ENCODE measurements around the gene SGMS2. TPM values are rescaled to one million over a fixed set of nuclear protein-coding genes. Genes with fewer than 3 reads are reported as not detected.

SGMS2 gene
- total RNA-seq, 4 donors from 2014 or later: 278 to 487 (median 347) TPM

DNA sequence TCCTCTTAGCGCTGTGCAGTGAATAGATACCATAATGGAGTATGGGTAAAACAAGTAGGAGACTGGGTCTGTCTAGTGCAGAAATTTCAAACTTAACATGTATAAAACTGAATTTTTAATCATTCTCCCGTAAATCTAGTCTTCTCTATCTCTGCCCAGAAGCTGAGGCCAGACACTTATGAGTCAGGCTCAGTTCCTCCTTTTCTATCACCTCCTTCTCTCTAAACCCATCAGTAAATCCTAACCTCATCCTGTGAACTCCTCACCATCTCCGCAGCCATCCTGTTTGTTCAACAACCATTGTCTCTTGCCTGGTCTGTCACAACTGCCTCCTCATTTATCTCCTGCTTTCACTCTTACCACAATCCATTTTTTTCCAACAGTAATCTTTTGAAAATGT, 19.8 kb upstream of the SGMS2 start:
- no peaks in the 10 kb centered on the region for H3K9me3 ChIP-seq
- DNase-seq (ENCODE audit: extremely low spot score): no peak
- TF ChIP-seq EP300 (IDR thresholded peaks at IDR 0.05): no peak
- TF ChIP-seq, protein P1, sequence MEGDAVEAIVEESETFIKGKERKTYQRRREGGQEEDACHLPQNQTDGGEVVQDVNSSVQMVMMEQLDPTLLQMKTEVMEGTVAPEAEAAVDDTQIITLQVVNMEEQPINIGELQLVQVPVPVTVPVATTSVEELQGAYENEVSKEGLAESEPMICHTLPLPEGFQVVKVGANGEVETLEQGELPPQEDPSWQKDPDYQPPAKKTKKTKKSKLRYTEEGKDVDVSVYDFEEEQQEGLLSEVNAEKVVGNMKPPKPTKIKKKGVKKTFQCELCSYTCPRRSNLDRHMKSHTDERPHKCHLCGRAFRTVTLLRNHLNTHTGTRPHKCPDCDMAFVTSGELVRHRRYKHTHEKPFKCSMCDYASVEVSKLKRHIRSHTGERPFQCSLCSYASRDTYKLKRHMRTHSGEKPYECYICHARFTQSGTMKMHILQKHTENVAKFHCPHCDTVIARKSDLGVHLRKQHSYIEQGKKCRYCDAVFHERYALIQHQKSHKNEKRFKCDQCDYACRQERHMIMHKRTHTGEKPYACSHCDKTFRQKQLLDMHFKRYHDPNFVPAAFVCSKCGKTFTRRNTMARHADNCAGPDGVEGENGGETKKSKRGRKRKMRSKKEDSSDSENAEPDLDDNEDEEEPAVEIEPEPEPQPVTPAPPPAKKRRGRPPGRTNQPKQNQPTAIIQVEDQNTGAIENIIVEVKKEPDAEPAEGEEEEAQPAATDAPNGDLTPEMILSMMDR (IDR thresholded peaks at IDR 0.05): no peak
- TF ChIP-seq POLR2A (IDR thresholded peaks at IDR 0.05; ENCODE audit: low read depth): no peak
- TF ChIP-seq POLR2AphosphoS5 (IDR thresholded peaks at IDR 0.05): no peak
- no peaks in the 10 kb centered on the region for H3K36me3 ChIP-seq
- no peak overlapping the region for H3K4me3 ChIP-seq
- intact Hi-C loops (cut with DNase I): no loop called here
- H3K27me3 ChIP-seq: no peaks in the 10 kb centered on the region
- H3K4me1 ChIP-seq: peaks cover 0 to 7% (median 2%) of the 10 kb centered on the region in 4 donors
- 76% methylated on average over 3 of the region's 3 CpGs for WGBS
- no peak overlapping the region for H3K27ac ChIP-seq (replicated peaks in 1 of 4)

DNA sequence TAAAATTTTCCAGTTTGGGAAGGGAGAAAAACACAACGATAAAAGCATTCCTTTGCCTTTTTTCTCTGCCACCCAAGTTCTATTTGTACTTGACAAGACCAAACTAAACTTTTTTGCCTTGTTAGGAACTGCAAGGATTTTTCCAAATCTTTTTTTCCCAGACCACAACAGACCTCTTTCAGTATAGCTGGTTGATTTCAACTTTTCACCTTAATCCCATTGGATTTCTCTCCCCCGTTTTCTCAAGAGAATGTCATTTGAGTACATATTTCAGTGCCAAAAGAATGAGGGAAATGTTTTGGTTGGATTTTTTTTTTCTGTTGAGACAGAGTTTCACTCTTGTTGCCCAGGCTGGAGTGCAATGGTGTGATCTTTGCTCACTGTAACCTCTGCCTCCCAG, 18.5 kb upstream of the SGMS2 start:
- WGBS: 57% methylated on average over 2 of the region's 2 CpGs
- H3K4me1 ChIP-seq: no peaks in the 10 kb centered on the region
- H3K9me3 ChIP-seq: no peaks in the 10 kb centered on the region
- TF ChIP-seq, protein P1 (IDR thresholded peaks at IDR 0.05): no peak
- TF ChIP-seq EP300 (IDR thresholded peaks at IDR 0.05) (no peak), POLR2A (IDR thresholded peaks at IDR 0.05; ENCODE audit: low read depth) (no peak), POLR2AphosphoS5 (IDR thresholded peaks at IDR 0.05) (no peak)
- H3K27me3 ChIP-seq: no peaks in the 10 kb centered on the region
- no peak overlapping the region for H3K4me3 ChIP-seq
- no peak overlapping the region for H3K27ac ChIP-seq (replicated peaks in 1 of 4)
- no peaks in the 10 kb centered on the region for H3K36me3 ChIP-seq
- intact Hi-C loops (cut with DNase I): no loop called here
- DNase-seq (ENCODE audit: extremely low spot score): no peak

DNA sequence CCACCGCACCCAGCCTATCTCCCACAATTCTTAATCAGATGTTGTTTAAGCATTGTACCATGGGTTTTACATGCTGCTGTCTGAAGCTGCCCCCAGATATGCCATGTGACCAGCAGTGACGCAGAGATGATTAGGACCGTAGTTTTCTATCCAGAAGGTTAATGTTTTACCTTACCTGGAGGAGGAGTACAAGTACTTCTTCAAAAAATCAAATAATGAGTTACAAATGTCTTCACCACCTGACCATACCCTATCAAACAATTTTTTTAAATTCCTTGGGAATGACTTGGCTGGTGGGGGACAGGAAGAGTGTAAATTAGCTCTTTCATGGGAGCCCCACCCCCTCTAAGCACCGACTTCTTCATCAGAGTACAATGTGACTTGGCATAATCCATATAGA, 16.2 kb upstream of the SGMS2 start:
- WGBS: 88% methylated on average over 4 of the region's 4 CpGs
- H3K4me1 ChIP-seq: no peaks in the 10 kb centered on the region
- no peaks in the 10 kb centered on the region for H3K36me3 ChIP-seq
- DNase-seq (ENCODE audit: extremely low spot score): no peak
- no peak overlapping the region for H3K4me3 ChIP-seq
- intact Hi-C loops (cut with DNase I): no loop called here
- TF ChIP-seq EP300 (IDR thresholded peaks at IDR 0.05): no peak
- no peak for TF ChIP-seq POLR2A (IDR thresholded peaks at IDR 0.05; ENCODE audit: low read depth)
- no peak for TF ChIP-seq POLR2AphosphoS5 (IDR thresholded peaks at IDR 0.05)
- TF ChIP-seq, protein P1 (IDR thresholded peaks at IDR 0.05): no peak
- no peaks in the 10 kb centered on the region for H3K9me3 ChIP-seq
- H3K27me3 ChIP-seq: no peaks in the 10 kb centered on the region
- no peak overlapping the region for H3K27ac ChIP-seq (replicated peaks in 1 of 4)

DNA sequence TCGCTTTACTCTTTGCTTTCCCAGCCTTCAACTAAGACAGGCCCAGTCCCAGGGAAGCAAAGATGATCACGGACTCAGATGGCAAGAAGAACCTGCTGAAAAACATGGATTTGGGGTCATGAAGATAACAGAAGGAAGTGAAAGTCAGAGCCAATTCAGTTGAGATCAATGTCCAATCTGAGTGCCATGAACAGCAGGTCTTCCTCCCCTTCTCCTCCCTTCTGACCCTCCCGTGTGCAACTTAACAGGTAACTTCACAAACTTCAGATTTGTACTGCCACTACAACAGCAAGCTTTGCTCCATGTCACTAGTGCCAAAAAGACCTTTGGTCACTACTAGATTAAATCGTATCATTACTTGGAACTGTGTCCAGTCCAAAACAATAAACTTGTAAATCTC, 15.5 kb upstream of the SGMS2 start:
- WGBS: 81% methylated on average over 4 of the region's 4 CpGs
- no peaks in the 10 kb centered on the region for H3K9me3 ChIP-seq
- no peak overlapping the region for H3K27ac ChIP-seq (replicated peaks in 1 of 4)
- DNase-seq (ENCODE audit: extremely low spot score): no peak
- no peaks in the 10 kb centered on the region for H3K4me1 ChIP-seq
- no peak overlapping the region for H3K4me3 ChIP-seq
- no peak for TF ChIP-seq EP300 (IDR thresholded peaks at IDR 0.05)
- TF ChIP-seq, protein P1 (IDR thresholded peaks at IDR 0.05): no peak
- TF ChIP-seq POLR2A (IDR thresholded peaks at IDR 0.05; ENCODE audit: low read depth): no peak
- TF ChIP-seq POLR2AphosphoS5 (IDR thresholded peaks at IDR 0.05): no peak
- H3K27me3 ChIP-seq: no peaks in the 10 kb centered on the region
- intact Hi-C loops (cut with DNase I): no loop called here
- no peaks in the 10 kb centered on the region for H3K36me3 ChIP-seq

DNA sequence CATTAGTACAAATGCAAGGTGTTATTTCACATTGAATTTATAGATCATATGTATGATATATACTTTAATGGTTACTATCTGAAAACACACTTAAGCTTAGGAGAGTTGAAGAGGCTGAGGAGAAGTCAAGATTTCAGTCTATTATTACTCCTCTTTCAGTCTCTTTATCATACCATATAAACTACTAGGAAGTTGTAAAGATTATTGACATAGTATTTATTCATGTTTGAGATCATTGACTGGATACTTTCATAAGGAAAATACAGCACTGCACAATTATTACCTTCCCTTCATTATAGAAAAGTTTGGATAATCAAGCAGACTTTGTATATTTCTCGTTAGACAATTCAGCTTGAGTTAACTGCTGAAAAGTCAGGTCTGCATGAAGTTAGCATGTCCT, 10.0 kb upstream of the SGMS2 start:
- intact Hi-C loops (cut with DNase I): no loop called here
- Histone ChIP-seq H3K9me3 (no peaks in the 10 kb centered on the region), H3K27ac (replicated peaks in 1 of 4) (no peak overlapping the region), H3K36me3 (no peaks in the 10 kb centered on the region), H3K27me3 (no peaks in the 10 kb centered on the region), H3K4me1 (no peaks in the 10 kb centered on the region), H3K4me3 (no peak overlapping the region)
- 76% methylated on average over 1 of the region's 1 CpG for WGBS
- TF ChIP-seq, protein P1 (IDR thresholded peaks at IDR 0.05): no peak
- TF ChIP-seq POLR2A (IDR thresholded peaks at IDR 0.05; ENCODE audit: low read depth): no peak
- no peak for TF ChIP-seq POLR2AphosphoS5 (IDR thresholded peaks at IDR 0.05)
- no peak for TF ChIP-seq EP300 (IDR thresholded peaks at IDR 0.05)
- DNase-seq (ENCODE audit: extremely low spot score): no peak
